GM21723 (cell line): Measurements from ENCODE around the gene KRT3.
"Not testable (repeated sequence)": the region's sequence is repeated elsewhere in the genome, so short reads cannot be mapped to it uniquely, and the experiment has no call there.

Experiments
- ATAC-seq: cut with Tn5 transposase; IDR thresholded peaks from one replicate; pipeline ENCODE4 v1.9.1; 2021; ENCODE audit warnings: mild to moderate bottlenecking, moderate library complexity; ENCODE audit not compliant: unreplicated experiment

The KRT3 gene

GRCh38 chr12:52799505-52800211, 3.7 kb upstream of the KRT3 start:
- no peak for ATAC-seq

- ATAC-seq = no peak
These were observed 3.0 kb upstream of the KRT3 start for GRCh38 chr12:52798671-52799504.

GRCh38 chr12:52798003-52798670, 2.2 kb upstream of the KRT3 start:
- ATAC-seq = no peak

GRCh38 chr12:52797529-52797894, 1.6 kb upstream of the KRT3 start:
- no peak for ATAC-seq

GRCh38 chr12:52796839-52797528, 1.1 kb upstream of the KRT3 start:
- no peak for ATAC-seq

GRCh38 chr12:52796429-52796794, 495 bp upstream of the KRT3 start:
- no peak for ATAC-seq

GRCh38 chr12:52795332-52795674, 614 bp downstream of the KRT3 start:
- ATAC-seq = not testable (repeated sequence)

DNA sequence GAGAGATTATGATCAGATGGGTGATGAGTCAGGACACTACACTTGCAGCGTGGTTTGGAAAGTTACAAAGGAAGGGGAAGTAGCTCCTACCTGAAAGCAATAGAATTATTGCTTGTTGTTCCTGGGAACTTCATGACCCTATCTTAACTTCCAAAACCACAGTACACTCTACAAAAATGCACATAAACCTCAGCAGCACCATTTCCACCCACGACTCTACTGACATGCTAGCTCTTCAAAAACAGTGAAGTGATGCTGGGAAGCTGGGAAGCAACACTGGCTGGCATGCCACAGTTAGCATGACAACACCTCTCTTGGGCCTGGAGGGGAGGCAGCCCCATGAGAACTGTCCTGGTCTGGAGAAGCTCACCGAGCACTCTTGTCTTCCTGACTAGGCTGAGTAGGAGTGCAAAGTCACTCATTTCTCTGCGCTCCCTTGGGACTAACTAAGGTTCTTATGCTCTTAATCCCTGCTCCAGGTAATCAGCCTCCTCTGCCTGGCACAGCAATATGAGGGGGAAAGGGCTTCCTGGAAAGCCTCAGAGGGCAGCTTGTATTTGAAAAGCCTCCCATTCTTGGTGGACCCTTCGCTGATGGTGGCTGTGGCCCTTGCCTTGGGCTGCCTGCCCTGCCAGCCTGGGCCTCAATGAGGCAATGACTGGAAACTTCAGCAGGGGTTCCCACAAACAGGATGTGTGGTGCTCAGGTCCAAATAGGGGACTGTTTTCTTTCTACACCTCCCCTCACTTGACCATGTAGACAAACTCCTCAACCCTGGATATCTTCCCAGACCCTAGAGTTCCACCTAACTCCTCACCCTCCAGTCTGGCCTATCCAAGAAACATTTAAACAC, 1.2 kb downstream of the KRT3 start:
- ATAC-seq = no peak

DNA sequence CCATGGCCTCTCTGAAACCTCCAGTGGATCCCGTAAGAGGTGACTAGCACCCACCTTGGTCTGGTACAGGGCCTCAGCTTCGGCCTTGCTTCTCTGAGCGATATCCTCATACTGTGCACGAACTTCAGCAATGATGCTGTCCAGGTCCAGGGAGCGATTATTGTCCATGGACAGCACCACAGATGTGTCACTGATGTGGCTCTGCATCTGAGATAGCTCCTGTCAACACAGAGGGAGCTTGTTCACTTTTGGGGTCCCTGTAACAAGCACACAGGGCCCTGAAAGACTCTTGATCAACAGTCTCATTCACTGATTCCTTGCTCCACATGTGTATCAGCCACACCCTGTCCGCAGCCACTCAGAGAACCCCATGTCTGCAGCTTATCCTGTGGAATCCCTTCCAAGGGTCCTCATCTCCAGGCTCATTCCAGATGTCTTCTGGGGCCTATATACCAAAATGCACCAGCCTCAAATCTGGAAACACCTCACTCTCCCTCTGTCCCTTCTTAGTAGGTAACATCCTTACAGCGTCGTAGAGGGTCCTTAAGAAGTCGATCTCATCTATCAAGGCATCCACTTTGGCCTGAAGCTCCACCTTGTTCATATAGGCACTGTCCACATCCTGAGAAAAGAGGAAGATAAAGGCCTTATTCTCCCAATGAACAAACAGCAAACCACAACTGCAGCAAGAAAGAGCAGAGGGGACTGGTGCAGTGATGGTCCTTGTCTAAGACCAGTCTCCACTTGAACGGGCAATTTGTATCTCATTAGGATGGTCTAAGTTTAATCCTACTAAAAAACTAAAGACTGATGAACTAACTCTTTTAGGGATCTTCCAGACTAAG, 3.5 kb downstream of the KRT3 start:
- no peak for ATAC-seq

DNA sequence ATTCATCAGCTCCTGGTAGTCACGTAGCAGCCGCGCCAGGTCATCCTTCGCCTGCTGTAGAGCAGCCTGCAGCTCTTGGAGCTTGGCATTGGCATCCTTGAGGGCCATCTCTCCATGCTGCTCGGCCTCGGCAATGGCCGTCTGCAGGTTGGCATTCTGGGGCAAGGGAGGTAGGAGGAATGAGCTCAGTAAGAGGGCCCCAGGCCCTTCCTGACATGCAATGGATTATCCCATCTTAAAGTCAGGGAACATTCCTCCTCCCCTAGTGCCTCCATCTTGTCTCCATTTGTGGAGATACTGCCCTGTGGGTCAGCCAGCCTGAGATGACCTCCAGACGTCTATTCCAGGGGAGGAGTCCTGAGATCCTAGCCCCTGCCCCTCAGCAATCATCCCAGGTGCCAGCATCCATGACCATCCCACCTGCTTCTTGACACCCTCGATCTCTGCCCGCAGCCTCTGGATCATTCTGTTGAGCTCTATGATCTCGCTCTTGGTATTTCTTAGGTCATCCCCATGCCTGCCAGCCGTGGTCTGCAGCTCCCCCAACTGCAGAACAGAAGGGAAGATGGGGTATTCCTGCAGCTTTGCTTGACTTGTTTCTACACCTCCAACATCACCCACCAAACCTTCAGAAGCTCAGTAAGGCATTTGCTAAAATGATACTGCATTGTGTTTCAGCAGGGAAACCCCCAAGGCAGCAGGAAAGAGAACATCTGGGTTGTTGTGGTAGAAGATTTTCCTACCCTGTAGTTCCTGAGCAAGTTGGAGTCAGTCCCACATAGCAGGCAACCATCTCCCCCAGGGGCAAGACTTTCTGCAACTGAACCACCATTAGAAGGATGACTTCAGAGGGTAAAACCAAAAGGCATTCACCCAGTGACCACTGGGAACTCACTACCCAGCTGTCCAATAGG, 4.4 kb downstream of the KRT3 start:
- ATAC-seq = no peak

GRCh38 chr12:52790427-52791270, 5.3 kb downstream of the KRT3 start:
- no peak for ATAC-seq

- no peak for ATAC-seq
These were observed 6.1 kb downstream of the KRT3 start for GRCh38 chr12:52789637-52790426.

- ATAC-seq = no peak
These were observed 6.9 kb downstream of the KRT3 start for GRCh38 chr12:52788876-52789636.

- no peak for ATAC-seq
These were observed 7.6 kb downstream of the KRT3 start for GRCh38 chr12:52788192-52788875.

GRCh38 chr12:52787324-52788191, 8.4 kb downstream of the KRT3 start:
- ATAC-seq = no peak
